Right lobe of liver (tissue), 6 donors: ENCODE data around the gene ERN1. TPM values are rescaled to one million over a fixed set of nuclear protein-coding genes. Genes with fewer than 3 reads are reported as not detected.

Experiments
- ATAC-seq, 4 donors: fragments of 200-7000 bp; cut with Tn5 transposase; one replicate each; pipeline ENCODE4 v1.9.1; 2020; ENCODE audit warnings: mild to moderate bottlenecking in 4 of 4, moderate library complexity in 4 of 4
- DNase-seq, 3 donors: peaks; one replicate each; pipeline ENCODE4 v3.0.0-alpha.2; 2020
- H3K27ac ChIP-seq, 3 donors: fragments of 200-600 bp; one replicate each; pipeline ENCODE4 v1.8.0; 2022
- H3K27me3 ChIP-seq, 2 donors: fragments of 200-600 bp; one replicate each; pipeline ENCODE4 v1.8.0; 2022
- H3K36me3 ChIP-seq, 4 donors: fragments of 200-600 bp; sonication (generic) in 1 of 4; one replicate each; pipeline versions ENCODE4 v1.5.1 to v1.8.0; 2017 to 2022; ENCODE audit warnings: control low read depth in 1 of 4
- H3K4me1 ChIP-seq, 4 donors: fragments of 200-600 bp; sonication (generic) in 1 of 4; one replicate each; pipeline versions ENCODE4 v1.5.1 to v1.8.0; 2017 to 2022; ENCODE audit warnings: control low read depth in 1 of 4
- H3K4me3 ChIP-seq, 3 donors: fragments of 200-600 bp; one replicate each; pipeline ENCODE4 v1.8.0; 2022
- H3K9me3 ChIP-seq, 4 donors: fragments of 200-600 bp; sonication (generic) in 1 of 4; one replicate each; pipeline versions ENCODE4 v1.5.1 to v1.8.0; 2017 to 2022; ENCODE audit warnings: control low read depth in 1 of 4
- POLR2A ChIP-seq: fragments of 450-650 bp; IDR thresholded peaks from one replicate; pipeline ENCODE4 v1.6.1; 2017; ENCODE audit warnings: antibody characterized with exemption, mild to moderate bottlenecking
- WGBS: methylation state at CpG from one replicate; pipeline ENCODE4 v1.1.6; 2018; ENCODE audit warnings: low coverage, low lambda C conversion rate; ENCODE audit not compliant: insufficient coverage; ENCODE audit errors: missing lambda C conversion rate; 5-methylcytosine and 5-hydroxymethylcytosine counted together
- intact Hi-C, 2 donors: fragments of 100-400 bp; cut with DNase I; formaldehyde crosslinking; loops; one replicate each; pipeline versions ENCODE4 v1.11.2 to v1.14.1; 2022
- total RNA-seq, 6 experiments: library from RNA; depleted of rRNA in 2 of 6; stranded (reverse); fragments of >200 nt in 2 of 6; fragmentation: NEBNext Ultra II Directional in 3 of 6; extraction: Animal tissue kit (Norgen Biotek cat#: 25700) in 3 of 6; gene quantifications; one replicate each; pipeline versions ENCODE4 v1.1.0 to v1.2.4, GENCODE V29; 2016 to 2023
- TF ChIP-seq, protein P1 (sequence below), 4 donors: fragments of 200-600 bp in 3 of 4; fragments of 450-650 bp in 1 of 4; IDR thresholded peaks; one replicate each; pipeline versions ENCODE4 v1.5.1 to v1.8.0; 2016 to 2022; ENCODE audit warnings: antibody characterized with exemption in 4 of 4, mild to moderate bottlenecking in 2 of 4
- donor health status: DM: no; HTN: yes; CAD: no.
- donor health status: DM: no; HTN: no; CAD: no.
- donor health status: DM: no; HTN: no; CAD: no.
- donor health status: DM: no; HTN: yes; CAD: no.
- donor health status: DM: no; HTN: yes; CAD: no.

The ERN1 gene
- total RNA-seq, 6 experiments from 2014 or later = 22.7 to 47.6 (median 28.7) TPM

DNA sequence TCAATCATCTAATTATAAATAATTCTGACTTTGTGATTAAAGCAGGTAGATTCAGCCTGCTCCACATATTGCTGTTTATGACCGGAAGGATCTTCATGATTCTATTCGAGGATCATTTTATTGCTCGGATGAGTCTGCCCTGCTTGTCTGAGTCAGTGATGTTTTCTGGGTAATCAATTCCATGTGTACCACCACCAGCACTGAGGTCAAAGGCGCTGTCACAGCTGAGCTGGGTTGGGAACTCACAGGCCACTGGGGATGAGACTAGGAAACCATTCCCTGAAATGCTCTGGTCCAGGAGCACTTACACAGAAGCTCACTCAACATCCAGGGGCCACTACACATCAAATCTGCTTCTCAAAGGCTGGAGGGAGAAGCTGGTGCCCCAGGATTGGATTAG lies 30.4 kb upstream of the ERN1 start:
- ATAC-seq (no peak), DNase-seq (no peak)
- Histone ChIP-seq H3K27me3 (no peaks in the 10 kb centered on the region), H3K36me3 (peaks cover 0 to 2% (median 0%) of the 10 kb centered on the region in 4 donors), H3K27ac (no peak overlapping the region), H3K4me3 (no peak overlapping the region), H3K4me1 (peaks cover 0 to 29% (median 14%) of the 10 kb centered on the region in 4 donors), H3K9me3 (no peaks in the 10 kb centered on the region)
- 84% methylated on average over 4 of the region's 4 CpGs for WGBS
- intact Hi-C loops = loop anchor here in 1 of 2 donors (10.0 kb wide), 1 partner anchor 124 kb away; no protein-coding TSS in a partner anchor
- TF ChIP-seq, protein P1, sequence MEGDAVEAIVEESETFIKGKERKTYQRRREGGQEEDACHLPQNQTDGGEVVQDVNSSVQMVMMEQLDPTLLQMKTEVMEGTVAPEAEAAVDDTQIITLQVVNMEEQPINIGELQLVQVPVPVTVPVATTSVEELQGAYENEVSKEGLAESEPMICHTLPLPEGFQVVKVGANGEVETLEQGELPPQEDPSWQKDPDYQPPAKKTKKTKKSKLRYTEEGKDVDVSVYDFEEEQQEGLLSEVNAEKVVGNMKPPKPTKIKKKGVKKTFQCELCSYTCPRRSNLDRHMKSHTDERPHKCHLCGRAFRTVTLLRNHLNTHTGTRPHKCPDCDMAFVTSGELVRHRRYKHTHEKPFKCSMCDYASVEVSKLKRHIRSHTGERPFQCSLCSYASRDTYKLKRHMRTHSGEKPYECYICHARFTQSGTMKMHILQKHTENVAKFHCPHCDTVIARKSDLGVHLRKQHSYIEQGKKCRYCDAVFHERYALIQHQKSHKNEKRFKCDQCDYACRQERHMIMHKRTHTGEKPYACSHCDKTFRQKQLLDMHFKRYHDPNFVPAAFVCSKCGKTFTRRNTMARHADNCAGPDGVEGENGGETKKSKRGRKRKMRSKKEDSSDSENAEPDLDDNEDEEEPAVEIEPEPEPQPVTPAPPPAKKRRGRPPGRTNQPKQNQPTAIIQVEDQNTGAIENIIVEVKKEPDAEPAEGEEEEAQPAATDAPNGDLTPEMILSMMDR (IDR thresholded peaks at IDR 0.05) = no peak
- no peak for TF ChIP-seq POLR2A

DNA sequence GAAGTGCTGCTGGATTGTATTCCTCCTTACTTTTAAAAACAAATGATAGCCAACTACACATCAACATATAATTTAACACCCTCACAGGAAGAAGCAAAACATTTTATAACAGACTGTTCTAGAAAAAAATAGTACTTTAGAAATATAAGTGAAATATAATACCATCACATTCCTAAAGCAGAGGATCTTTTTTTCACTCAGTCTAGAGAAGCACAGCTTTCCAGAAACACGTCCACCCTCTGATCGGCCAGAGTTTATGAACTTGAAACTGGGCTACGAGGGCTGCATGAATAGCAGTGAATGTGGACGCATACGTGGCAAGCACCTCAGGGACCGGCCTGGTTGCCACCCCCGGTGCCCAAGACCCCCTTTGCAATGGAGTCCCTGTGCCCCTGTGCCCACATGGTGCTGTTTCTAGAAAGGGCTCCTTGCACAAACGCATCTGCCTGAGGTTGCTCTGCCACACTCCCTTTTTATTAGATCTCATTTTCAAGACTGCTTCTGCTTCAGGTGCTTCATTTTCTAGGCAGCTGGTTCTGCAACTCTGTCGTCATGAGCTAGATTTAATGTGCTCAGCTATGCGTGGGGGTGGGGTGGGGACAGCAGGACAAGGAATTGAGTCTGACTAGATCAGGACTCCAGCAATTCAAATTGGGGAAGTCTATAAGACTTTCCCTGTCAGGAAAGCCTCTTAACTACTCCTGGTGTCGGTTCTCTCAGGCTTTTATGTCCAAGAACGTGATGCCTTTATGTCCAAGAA lies 29.1 kb upstream of the ERN1 start:
- peaks cover 0 to 42% (median 18%) of the 10 kb centered on the region in 4 donors for H3K4me1 ChIP-seq
- 87% methylated on average over 8 of the region's 12 CpGs for WGBS
- ATAC-seq (no peak), DNase-seq (no peak)
- no peak for TF ChIP-seq POLR2A
- TF ChIP-seq, protein P1 (IDR thresholded peaks at IDR 0.05) = no peak
- H3K4me3 ChIP-seq = no peak overlapping the region
- H3K27ac ChIP-seq = no peak overlapping the region
- H3K36me3 ChIP-seq = peaks cover 0 to 5% (median under 1%) of the 10 kb centered on the region in 4 donors
- intact Hi-C loops = loop anchor here in 1 of 2 donors (10.0 kb wide), 1 partner anchor 106 kb away; the partner anchor contains the start of gene TEX2
- H3K27me3 ChIP-seq = no peaks in the 10 kb centered on the region
- H3K9me3 ChIP-seq = no peaks in the 10 kb centered on the region

DNA sequence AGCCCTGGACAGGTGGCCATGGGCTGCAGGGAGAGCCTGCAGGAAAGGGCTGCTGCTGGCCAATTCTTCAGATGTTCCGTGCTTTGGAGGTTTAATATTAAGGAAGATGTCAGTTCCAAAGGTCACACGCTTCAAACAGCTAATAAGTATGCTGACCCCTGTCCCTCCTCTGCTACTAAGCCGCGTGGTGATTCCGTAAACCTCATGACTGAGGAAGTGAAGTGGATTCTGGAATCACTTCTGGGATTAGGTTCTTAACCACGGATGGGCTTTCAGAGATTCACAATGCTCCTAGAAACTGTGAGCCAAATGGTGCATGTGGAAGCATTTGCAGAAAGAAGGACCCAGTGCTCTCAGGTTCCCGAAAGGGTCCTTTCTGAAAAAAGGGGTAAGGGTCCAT lies 28.5 kb upstream of the ERN1 start:
- WGBS = 89% methylated on average over 5 of the region's 7 CpGs
- no peaks in the 10 kb centered on the region for H3K9me3 ChIP-seq
- DNase-seq = no peak
- no peaks in the 10 kb centered on the region for H3K27me3 ChIP-seq
- TF ChIP-seq POLR2A = no peak
- TF ChIP-seq, protein P1 (IDR thresholded peaks at IDR 0.05) = no peak
- H3K36me3 ChIP-seq = peaks cover 0 to 5% (median under 1%) of the 10 kb centered on the region in 4 donors
- ATAC-seq = no peak
- no peak overlapping the region for H3K4me3 ChIP-seq
- intact Hi-C loops = loop anchor here in 1 of 2 donors (10.0 kb wide), 1 partner anchor 106 kb away; the partner anchor contains the start of gene TEX2
- H3K27ac ChIP-seq = no peak overlapping the region
- H3K4me1 ChIP-seq = peaks cover 0 to 42% (median 18%) of the 10 kb centered on the region in 4 donors

DNA sequence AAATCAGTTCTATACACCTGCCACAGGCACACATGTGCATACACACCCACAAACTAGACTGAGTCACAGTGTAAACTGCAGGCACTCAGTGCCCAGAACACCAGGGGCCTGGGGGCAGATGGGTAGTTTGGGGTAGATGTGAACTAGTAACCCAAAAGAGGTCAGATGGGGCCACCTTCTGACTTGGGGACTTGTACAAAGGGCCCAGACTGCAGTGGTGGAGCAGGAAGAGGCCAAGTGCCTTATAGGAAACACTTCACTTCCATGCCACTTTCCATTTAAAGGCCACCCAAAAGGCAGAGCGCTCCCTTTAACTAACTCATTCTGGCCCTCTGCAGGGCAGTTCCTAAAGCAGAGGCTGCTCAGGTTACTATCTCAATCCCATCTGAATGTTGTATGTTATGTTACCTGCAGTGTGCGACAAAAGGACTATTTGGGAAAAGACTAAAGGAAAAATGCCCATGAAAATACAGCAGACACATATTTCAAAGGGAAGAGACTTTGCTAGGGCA lies 27.8 kb upstream of the ERN1 start:
- peak overlapping the region in 1 of 3 donors; percentile 91 for H3K27ac ChIP-seq

More for the DNA sequence above, 27.8 kb upstream of the ERN1 start:
- Histone ChIP-seq H3K4me3 (no peak overlapping the region), H3K36me3 (peaks cover 0 to 6% (median under 1%) of the 10 kb centered on the region in 4 donors), H3K9me3 (no peaks in the 10 kb centered on the region), H3K27me3 (no peaks in the 10 kb centered on the region), H3K4me1 (peaks cover 0 to 42% (median 18%) of the 10 kb centered on the region in 4 donors)
- DNase-seq (no peak), ATAC-seq (no peak)
- intact Hi-C loops = loop anchor here in 1 of 2 donors (10.0 kb wide), 1 partner anchor 107 kb away; the partner anchor contains the start of gene TEX2
- no peak for TF ChIP-seq POLR2A
- TF ChIP-seq, protein P1 (IDR thresholded peaks at IDR 0.05) = no peak
- 90% methylated on average over 2 of the region's 2 CpGs for WGBS
